Measurements from ENCODE around the gene CCDC183.

CCDC183 gene

GRCh38 chr9:136748201-136748600 is 47.9 kb upstream of the CCDC183 start, which contains the start of gene LCN6:
Gene LCN6, minus strand, starts transcription at chr9:136748525. Its CDS starts 42 bp downstream, at chr9:136748483.
- Histone ChIP-seq H3K27ac (ENCODE audit: low read length) (no peak within 1 kb of the TSS), H3K9ac (ENCODE audit: low read length) (no peak within 1 kb of the TSS), H3K4me1 (ENCODE audit: low read length) (no peaks in the 10 kb centered on the region), H3K79me2 (ENCODE audit: low read length) (no peaks in the 10 kb centered on the region), H2AFZ (ENCODE audit: low read length) (no peak within 1 kb of the TSS), H4K20me1 (ENCODE audit: insufficient read depth, low read length) (no peaks in the 10 kb centered on the region), H3K4me2 (ENCODE audit: low read depth, low read length) (no peak within 1 kb of the TSS), H3K9me3 (replicated peaks; ENCODE audit: insufficient read depth, low read length) (no peaks in the 10 kb centered on the region), H3K4me3 (ENCODE audit: low read length) (no peak within 1 kb of the TSS), H3F3A (ENCODE audit: insufficient read depth, low read length) (no peaks in the 10 kb centered on the region), H3K27me3 (replicated peaks; ENCODE audit: insufficient read depth, low read length) (peaks cover 96% of the 10 kb centered on the region), H3K36me3 (replicated peaks; ENCODE audit: insufficient read depth, low read length) (no peaks in the 10 kb centered on the region), H3K9me2 (replicated peaks; ENCODE audit: insufficient read depth, low read length) (no peaks in the 10 kb centered on the region)
- DNase-seq = no peak
- TF ChIP-seq EZH2phosphoT487 (IDR thresholded peaks at IDR 0.05; ENCODE audit: low read length) (no peak), EZH2 (optimal IDR thresholded peaks at IDR 0.05; ENCODE audit: low read depth, low read length) (no peak), CTCF (IDR thresholded peaks at IDR 0.05; ENCODE audit: low read length) (no peak)

GRCh38 chr9:136748666-136749611 is 47.2 kb upstream of the CCDC183 start:
- no peaks in the 10 kb centered on the region for H3K79me2 ChIP-seq (ENCODE audit: low read length)
- H3K4me1 ChIP-seq (ENCODE audit: low read length) = no peaks in the 10 kb centered on the region
- H3F3A ChIP-seq (ENCODE audit: insufficient read depth, low read length) = no peaks in the 10 kb centered on the region
- H3K4me2 ChIP-seq (ENCODE audit: low read depth, low read length) = no peak overlapping the region
- no peak overlapping the region for H2AFZ ChIP-seq (ENCODE audit: low read length)
- no peaks in the 10 kb centered on the region for H3K9me3 ChIP-seq (replicated peaks; ENCODE audit: insufficient read depth, low read length)
- no peak overlapping the region for H3K9ac ChIP-seq (ENCODE audit: low read length)
- H4K20me1 ChIP-seq (ENCODE audit: insufficient read depth, low read length) = no peaks in the 10 kb centered on the region
- TF ChIP-seq CTCF (IDR thresholded peaks at IDR 0.05; ENCODE audit: low read length) (no peak), EZH2phosphoT487 (IDR thresholded peaks at IDR 0.05; ENCODE audit: low read length) (no peak)
- no peak overlapping the region for H3K4me3 ChIP-seq (ENCODE audit: low read length)
- peaks cover 96% of the 10 kb centered on the region for H3K27me3 ChIP-seq (replicated peaks; ENCODE audit: insufficient read depth, low read length)
- H3K27ac ChIP-seq (ENCODE audit: low read length) = no peak overlapping the region
- no peaks in the 10 kb centered on the region for H3K36me3 ChIP-seq (replicated peaks; ENCODE audit: insufficient read depth, low read length)
- DNase-seq = no peak
- H3K9me2 ChIP-seq (replicated peaks; ENCODE audit: insufficient read depth, low read length) = no peaks in the 10 kb centered on the region

GRCh38 chr9:136750526-136750925 is 45.6 kb upstream of the CCDC183 start:
- Histone ChIP-seq H4K20me1 (ENCODE audit: insufficient read depth, low read length) (no peaks in the 10 kb centered on the region), H3K9me3 (replicated peaks; ENCODE audit: insufficient read depth, low read length) (no peaks in the 10 kb centered on the region), H3K4me3 (ENCODE audit: low read length) (no peak overlapping the region), H3K9me2 (replicated peaks; ENCODE audit: insufficient read depth, low read length) (no peaks in the 10 kb centered on the region), H3K9ac (ENCODE audit: low read length) (no peak overlapping the region), H3K79me2 (ENCODE audit: low read length) (no peaks in the 10 kb centered on the region), H3K4me2 (ENCODE audit: low read depth, low read length) (no peak overlapping the region), H3K27me3 (replicated peaks; ENCODE audit: insufficient read depth, low read length) (peaks cover 96% of the 10 kb centered on the region), H3K4me1 (ENCODE audit: low read length) (no peaks in the 10 kb centered on the region), H3K36me3 (replicated peaks; ENCODE audit: insufficient read depth, low read length) (no peaks in the 10 kb centered on the region), H2AFZ (ENCODE audit: low read length) (no peak overlapping the region), H3F3A (ENCODE audit: insufficient read depth, low read length) (no peaks in the 10 kb centered on the region), H3K27ac (ENCODE audit: low read length) (no peak overlapping the region)
- TF ChIP-seq EZH2 (optimal IDR thresholded peaks at IDR 0.05; ENCODE audit: low read depth, low read length) (no peak), CTCF (IDR thresholded peaks at IDR 0.05; ENCODE audit: low read length) (no peak), EZH2phosphoT487 (IDR thresholded peaks at IDR 0.05; ENCODE audit: low read length) (no peak)
- DNase-seq = no peak
